HG02973 (cell line): ENCODE results near the gene MIER3.
"Not testable (repeated sequence)": the region's sequence is repeated elsewhere in the genome, so short reads cannot be mapped to it uniquely, and the experiment has no call there.

Experiments
- ATAC-seq: cut with Tn5 transposase; IDR thresholded peaks from one replicate; pipeline ENCODE4 v1.9.1; 2021; ENCODE audit warnings: moderate library complexity; ENCODE audit not compliant: unreplicated experiment

The MIER3 gene, protein sequence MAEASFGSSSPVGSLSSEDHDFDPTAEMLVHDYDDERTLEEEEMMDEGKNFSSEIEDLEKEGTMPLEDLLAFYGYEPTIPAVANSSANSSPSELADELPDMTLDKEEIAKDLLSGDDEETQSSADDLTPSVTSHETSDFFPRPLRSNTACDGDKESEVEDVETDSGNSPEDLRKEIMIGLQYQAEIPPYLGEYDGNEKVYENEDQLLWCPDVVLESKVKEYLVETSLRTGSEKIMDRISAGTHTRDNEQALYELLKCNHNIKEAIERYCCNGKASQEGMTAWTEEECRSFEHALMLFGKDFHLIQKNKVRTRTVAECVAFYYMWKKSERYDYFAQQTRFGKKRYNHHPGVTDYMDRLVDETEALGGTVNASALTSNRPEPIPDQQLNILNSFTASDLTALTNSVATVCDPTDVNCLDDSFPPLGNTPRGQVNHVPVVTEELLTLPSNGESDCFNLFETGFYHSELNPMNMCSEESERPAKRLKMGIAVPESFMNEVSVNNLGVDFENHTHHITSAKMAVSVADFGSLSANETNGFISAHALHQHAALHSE

DNA sequence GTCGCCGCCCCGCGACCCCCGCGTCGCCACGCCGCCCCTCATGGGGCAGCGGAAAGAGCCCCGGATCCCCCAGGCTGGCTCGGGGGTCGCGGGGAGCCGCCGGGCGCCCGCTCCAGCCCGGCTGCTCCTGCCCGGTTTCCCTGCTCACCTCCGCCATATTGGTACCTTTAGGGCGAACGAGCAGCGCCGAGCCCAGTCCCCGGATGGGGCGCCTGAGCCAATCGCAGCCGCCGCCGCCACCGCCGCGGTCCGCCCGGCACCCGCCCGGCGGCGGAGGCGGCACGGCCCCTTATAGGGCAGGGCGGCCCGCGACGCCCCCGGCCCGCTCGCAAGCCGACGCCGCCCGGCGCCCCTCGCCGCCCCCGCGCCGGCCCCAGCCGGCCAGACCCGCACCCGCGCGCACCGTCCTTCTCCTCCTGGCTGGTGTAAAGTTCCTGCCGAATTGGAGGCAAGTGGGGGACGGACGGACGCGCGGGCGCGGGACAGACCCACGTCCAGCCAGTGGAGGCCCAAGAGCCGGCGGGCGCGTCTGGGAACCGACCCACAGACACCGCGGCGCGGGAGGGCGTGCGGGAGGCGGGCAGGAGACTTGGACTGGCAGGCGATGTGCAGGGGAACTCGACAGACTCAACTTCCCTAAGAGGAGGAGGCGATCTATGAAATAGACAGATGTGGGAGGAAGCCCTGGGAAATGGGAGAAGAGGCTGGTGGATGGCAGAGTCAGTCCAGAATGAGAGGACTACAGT is at the start of gene MIER3:
Gene MIER3 (minus strand): TSS at position 178 of the 746 bp plus-strand sequence. CDS start 21 bp downstream, at position 157.
- peak; percentile 90 for ATAC-seq

DNA sequence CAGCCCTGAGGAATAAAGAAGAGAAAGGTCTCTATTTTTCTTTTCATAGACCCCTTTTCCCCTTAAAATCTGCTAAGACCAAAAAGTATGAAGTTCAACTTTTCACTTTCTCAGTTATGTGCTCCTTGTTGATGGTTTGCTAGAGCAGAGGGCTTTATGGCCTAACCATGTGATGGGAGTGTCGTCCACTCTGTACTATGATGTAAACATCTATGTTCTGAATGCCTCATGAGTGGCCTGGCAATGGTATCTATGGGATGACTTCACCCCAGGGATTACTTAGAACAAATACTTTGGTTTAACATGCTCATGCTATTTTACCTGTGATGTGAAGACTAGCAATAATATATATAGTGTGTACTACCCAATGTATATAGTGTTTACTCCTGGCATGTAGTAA is 43.7 kb upstream of the MIER3 start:
- no peak for ATAC-seq

GRCh38 chr5:56993241-56993640 is 41.3 kb upstream of the MIER3 start:
- no peak for ATAC-seq

- no peak for ATAC-seq
Observed at GRCh38 chr5:56989676-56990075, 37.8 kb upstream of the MIER3 start.

DNA sequence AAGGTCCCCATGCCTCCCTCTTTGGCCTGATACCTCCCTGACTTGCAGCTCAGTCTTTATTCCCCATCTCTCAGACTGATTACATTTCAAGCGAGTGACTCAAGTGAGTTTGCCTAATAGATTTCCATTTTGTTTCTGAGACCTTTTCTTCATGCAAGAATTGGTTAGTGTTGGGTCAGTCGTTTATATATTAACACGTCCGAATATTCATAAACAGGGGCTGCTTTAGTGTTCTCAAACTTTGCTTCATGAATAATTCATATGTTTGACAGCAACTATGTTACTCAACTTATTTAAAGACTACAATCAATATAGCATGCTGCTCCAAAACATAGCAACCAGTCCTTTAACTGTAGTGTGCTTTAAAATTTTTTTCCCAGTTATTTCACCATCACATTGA is 36.6 kb upstream of the MIER3 start:
- no peak for ATAC-seq

GRCh38 chr5:56987171-56987570 is 35.2 kb upstream of the MIER3 start:
- ATAC-seq = no peak

GRCh38 chr5:56986626-56986947 is 34.7 kb upstream of the MIER3 start:
- peak; percentile 36 for ATAC-seq

DNA sequence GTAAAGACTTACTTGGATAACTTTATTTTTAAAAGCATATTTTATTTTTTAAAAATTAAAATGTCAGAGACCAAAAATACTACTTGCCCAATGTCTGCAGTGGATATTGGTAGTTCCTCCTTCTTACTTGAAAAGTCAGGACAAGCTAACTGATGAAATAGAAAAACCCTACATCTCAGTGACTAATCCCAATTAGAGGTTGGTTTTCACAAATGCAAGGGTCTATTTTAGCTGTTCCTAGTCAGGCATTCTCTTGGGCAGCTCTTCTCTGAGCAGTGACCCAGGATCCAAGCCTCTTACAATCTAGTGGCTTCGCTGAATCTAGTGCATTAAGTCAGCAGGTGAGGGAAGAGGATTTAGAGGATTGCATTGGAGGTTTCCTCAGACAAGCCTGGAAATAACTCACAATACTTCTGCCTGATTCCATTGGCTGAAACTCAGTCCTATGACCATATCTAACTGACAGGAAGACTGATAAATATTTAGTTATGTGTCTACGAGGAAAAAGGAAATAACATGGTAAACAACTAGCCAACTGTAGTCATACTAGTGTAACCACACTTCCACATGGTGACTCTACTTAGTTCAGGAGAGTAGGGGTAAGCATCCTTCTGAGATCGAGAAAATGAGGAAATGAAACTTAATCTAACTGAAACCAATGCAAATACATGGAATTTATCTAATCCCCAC is 34.2 kb upstream of the MIER3 start:
- peak; percentile 58 for ATAC-seq

GRCh38 chr5:56984445-56984844 is 32.5 kb upstream of the MIER3 start:
- ATAC-seq = no peak

DNA sequence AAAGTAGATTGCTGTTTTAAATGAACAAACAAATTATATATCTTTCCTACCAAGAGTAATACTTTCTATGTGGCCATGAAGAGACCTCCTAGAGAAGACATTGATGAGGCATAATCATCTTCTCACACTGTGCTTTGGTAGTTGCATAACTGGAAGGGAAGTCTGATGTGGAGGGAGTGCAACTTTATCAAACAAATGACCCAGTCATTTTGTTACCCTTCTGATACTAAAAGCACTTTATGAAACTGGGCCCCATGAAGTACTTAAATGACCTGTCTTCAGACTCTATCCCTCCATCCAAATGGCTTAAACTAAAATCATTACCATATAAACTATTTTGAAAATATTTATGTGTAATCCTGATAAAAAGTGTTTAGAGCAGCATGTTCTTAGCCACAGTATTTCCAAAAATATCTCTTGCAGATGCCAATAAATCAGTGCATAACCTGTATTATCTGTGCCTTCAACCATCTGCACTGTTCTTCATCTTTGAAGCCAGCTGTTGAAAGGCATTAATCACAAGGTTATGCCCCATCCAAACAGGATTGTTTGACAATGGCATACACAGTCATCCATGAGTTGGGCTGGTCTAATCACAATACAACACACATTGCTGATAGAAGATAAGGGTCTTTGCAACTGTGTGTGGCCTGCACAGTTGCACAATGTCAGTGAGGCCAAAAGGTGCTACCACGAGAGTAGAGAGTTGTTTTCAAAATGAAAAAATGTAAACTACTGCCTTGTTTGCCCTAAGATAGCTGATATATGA is 31.9 kb upstream of the MIER3 start:
- ATAC-seq = peak; percentile 78

DNA sequence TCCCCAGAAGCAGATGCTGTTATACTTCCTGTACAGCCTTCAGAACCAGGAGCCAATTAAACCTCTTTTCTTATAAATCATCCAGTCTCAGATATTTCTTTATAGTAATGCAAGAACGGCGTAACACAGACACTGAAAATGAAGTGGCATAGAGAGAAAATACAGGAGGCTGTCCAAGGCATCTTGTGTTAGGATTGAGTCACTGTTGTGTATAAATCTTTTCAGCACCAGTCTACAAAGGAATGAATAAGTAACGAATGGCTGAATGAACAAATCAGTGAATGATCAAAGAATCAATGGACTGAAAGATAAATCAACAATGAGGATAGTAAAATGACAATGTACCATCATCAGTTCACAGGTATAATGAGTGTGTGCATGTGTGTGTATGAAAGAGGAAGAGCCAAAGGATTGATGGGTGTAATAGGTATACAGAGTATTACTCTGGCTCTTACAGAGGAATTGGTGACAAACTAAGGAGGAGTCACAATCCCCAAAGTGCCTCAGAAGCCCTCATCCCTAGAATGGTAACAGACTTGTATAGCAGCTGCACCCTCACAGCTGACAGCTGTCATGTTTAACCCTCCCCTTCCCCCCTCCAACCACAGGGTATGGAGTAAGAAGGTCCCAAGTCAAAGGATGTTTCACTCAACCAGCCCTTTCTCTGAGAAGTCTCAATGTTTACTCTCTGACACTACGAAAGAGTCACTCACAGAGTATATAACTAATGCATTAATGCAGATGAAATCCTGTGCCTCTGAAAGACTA is 29.8 kb upstream of the MIER3 start:
- no peak for ATAC-seq

DNA sequence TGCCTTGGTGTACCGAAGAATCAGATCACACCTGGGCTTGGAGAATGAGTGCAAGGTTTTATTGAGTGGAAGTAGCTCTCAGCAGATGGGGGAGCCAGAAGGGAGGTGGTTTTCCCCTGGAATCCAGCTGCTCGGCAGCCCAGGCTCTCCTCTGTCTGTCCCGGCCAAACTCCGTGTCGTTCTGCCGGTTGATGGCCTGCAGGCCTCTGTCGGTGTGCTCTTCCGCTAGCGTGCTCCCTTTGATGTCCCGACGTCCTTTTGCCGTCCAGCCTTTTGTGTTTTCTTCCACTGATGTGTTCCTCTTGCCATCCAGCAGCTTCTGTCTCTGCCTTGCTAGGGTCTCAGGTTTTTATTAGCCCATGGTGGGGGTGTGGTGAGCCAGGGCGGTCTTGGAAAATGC is 28.0 kb upstream of the MIER3 start:
- ATAC-seq = no peak

DNA sequence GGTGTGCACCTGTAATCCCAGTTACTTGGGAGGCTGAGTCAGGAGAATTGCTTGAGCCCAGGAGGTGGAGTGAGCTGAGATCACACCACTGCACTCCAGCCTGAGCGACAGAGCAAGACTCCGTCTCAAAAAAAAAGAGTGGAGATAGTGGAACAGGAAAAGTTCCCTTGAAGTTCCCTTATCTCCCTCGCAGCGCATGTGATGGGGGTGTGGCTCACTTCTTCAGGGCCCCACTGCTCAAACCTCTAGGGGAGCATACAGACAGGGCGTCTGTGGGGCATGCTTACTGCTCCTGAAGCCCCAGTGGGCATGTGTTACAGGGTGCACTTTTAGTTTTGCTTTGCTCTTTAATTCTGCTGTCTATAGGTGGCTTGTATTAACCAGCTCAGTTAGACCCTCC is 27.6 kb upstream of the MIER3 start:
- not testable (repeated sequence) for ATAC-seq

GRCh38 chr5:56977822-56978221 is 25.9 kb upstream of the MIER3 start:
- no peak for ATAC-seq

DNA sequence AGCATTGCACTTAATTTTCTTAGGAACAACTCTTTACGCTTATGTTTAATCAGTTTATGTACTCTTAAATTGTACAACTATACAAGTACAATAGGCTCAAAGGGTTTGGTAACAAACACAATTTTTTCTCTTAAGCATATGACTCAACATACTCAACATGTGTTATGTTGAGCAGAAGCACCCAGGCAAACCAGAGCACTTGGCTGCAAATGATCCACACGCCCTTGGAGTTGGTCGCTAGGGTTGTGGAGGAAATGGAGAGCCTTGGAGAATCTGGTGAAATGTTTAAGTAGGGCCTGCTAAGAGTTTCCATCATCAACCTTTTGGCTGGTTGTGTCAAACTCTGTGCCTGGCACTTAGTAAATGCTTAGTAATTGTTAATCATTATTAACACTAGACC is 25.1 kb upstream of the MIER3 start:
- no peak for ATAC-seq

DNA sequence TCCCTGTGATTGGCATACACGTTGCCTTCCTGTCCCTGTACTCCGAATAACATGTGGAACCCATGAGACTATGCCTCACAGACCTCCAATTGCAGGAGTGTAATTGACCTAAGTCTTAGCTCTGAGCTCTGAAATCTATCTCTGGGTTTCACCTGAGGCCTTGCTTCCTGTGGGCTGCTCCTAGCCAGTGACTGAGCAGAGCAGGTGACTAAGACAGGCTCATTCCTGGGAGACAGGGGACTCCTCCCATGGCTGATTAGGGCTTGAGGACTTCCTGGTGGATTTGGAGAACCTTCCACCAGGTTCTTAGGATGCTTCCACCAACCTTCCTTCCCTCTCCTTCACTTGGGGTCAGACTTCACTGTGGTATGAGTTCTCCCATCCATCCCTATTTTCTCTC is 22.3 kb upstream of the MIER3 start:
- ATAC-seq = no peak

DNA sequence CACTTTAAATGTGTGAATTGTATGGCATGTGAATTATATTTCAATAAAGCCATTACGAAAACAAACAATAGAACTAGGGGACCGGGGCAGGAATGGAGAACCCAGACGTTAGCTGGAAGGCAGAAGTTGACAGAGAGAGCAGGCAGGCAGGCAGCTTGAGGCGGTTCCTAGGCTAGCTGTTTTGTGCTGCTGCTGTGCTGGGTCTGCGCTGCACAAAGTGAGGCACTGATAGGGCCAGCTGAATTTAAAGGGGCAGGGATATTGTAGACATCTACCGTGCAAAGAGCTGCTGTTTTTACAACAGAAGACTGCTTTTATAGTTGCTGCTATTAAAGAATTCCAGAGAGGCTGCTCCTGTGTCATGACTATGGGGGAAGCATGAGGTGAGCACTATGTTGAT is 21.6 kb upstream of the MIER3 start:
- ATAC-seq = no peak

GRCh38 chr5:56971275-56971674 is 19.4 kb upstream of the MIER3 start:
- no peak for ATAC-seq

GRCh38 chr5:56964173-56964572 is 12.2 kb upstream of the MIER3 start:
- ATAC-seq = no peak

DNA sequence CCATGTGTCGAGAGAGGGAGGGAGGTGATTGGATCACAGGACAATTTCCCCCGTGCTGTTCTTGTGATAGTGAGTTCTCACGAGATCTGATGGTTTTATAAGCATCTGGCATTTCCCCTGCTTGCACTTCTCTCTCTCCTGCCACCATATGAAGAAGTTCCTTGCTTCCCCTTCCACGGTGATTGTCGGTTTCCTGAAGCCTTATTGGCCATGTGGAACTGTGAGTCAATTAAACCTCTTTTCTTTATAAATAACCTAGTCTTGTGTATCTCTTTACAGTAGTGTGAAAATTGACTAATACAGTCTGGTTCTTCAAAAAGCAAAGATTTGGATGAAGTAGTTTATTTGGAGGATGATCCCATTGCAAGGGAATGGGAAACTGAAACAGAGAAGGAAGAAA is 11.3 kb upstream of the MIER3 start:
- ATAC-seq = no peak
